Fibroblast of mammary gland (primary cell): ENCODE results near the gene PRMT2.
"Not testable (repeated sequence)": the region's sequence is repeated elsewhere in the genome, so short reads cannot be mapped to it uniquely, and the experiment has no call there.

ENCODE experiments used
- DNase-seq: peaks from one replicate; pipeline ENCODE4 v3.0.0-alpha.2; 2010; ENCODE audit warnings: low read depth
- H3K4me3 ChIP-seq: 2 replicates; pipeline ENCODE4 v1.5.1; 2011; ENCODE audit warnings: low read depth, mild to moderate bottlenecking, low read length, moderate library complexity; ENCODE audit not compliant: control insufficient read depth
- TF ChIP-seq, protein P1 (sequence below): conservative IDR thresholded peaks from 2 replicates; pipeline ENCODE4 v1.5.1; 2011; ENCODE audit warnings: low read depth, low read length, inconsistent platforms; ENCODE audit not compliant: control insufficient read depth, insufficient read depth

The PRMT2 gene

DNA sequence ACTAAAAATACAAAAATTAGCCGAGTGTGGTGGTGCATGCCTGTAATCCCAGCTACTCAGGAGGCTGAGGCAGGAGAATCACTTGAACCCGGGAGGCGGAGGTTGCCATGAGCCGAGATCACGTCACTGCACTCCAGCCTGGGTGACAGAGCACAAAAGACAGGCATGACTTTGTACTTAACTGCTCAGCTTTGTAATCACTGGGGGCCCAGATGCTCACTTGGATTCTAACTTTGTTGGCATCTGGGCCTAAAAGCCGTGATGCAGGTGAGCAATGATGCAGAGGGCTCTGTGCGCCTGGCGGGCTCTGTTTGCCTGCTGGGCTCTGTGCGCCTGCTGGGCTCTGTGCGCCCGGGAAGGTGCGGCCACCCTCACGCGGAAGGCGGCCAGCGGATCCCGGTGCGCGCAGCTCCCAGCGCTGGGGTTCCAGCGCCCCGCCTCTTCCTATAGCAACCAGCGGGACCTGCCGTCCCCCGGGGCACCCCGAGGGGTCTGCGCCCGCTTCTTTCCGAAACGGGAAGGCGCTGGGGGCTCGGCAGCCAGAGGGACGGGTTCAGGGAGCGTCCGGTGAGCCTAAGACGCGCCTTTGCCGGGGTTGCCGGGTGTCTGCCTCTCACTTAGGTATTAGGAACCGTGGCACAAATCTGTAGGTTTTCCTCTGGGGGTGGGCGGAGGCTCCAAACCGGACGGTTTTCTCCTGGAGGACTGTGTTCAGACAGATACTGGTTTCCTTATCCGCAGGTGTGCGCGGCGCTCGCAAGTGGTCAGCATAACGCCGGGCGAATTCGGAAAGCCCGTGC is 31.7 kb downstream of the PRMT2 start:
- H3K4me3 ChIP-seq = peak overlapping the region; percentile 54
- peak; percentile 17 for DNase-seq
- TF ChIP-seq, protein P1, sequence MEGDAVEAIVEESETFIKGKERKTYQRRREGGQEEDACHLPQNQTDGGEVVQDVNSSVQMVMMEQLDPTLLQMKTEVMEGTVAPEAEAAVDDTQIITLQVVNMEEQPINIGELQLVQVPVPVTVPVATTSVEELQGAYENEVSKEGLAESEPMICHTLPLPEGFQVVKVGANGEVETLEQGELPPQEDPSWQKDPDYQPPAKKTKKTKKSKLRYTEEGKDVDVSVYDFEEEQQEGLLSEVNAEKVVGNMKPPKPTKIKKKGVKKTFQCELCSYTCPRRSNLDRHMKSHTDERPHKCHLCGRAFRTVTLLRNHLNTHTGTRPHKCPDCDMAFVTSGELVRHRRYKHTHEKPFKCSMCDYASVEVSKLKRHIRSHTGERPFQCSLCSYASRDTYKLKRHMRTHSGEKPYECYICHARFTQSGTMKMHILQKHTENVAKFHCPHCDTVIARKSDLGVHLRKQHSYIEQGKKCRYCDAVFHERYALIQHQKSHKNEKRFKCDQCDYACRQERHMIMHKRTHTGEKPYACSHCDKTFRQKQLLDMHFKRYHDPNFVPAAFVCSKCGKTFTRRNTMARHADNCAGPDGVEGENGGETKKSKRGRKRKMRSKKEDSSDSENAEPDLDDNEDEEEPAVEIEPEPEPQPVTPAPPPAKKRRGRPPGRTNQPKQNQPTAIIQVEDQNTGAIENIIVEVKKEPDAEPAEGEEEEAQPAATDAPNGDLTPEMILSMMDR = no peak

DNA sequence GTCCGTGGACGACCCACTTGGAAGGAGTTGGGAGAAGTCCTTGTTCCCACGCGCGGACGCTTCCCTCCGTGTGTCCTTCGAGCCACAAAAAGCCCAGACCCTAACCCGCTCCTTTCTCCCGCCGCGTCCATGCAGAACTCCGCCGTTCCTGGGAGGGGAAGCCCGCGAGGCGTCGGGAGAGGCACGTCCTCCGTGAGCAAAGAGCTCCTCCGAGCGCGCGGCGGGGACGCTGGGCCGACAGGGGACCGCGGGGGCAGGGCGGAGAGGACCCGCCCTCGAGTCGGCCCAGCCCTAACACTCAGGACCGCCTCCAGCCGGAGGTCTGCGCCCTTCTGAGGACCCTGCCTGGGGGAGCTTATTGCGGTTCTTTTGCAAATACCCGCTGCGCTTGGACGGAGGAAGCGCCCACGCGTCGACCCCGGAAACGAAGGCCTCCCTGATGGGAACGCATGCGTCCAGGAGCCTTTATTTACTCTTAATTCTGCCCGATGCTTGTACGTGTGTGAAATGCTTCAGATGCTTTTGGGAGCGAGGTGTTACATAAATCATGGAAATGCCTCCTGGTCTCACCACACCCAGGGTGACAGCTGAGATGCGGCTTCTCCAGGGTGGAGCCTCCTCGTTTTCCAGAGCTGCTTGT is 32.4 kb downstream of the PRMT2 start:
- TF ChIP-seq, protein P1 = no peak
- peak; percentile 27 for DNase-seq
- peak overlapping the region; percentile 54 for H3K4me3 ChIP-seq

DNA sequence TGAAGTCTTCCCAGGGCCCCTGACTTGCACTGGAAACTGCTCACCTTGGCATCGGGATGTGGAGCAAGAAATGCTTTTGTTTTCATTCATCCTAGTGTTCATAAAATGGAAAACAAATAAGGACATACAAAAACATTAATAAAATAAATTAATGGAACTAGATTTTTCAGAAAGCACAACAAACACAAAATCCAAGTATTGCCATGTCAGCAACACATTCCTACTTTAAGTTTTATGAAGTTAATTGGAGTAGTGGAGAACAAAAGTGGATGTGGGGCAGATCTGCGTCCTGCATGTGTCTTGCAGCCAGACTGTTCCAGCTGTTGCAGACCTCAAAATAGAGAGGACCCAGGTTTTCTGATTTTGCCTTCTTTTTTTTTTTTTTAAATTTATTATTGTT is 32.9 kb downstream of the PRMT2 start:
- H3K4me3 ChIP-seq = peak overlapping the region; percentile 54
- no peak for DNase-seq
- TF ChIP-seq, protein P1 = no peak

DNA sequence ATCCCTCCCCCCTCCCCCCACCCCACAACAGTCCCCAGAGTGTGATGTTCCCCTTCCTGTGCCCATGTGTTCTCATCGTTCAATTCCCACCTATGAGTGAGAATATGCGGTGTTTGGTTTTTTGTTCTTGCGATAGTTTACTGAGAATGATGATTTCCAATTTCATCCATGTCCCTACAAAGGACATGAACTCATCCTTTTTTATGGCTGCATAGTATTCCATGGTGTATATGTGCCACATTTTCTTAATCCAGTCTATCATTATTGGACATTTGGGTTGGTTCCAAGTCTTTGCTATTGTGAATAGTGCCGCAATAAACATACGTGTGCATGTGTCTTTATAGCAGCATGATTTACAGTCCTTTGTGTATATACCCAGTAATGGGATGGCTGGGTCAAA is 33.4 kb downstream of the PRMT2 start:
- not testable (repeated sequence) for DNase-seq

DNA sequence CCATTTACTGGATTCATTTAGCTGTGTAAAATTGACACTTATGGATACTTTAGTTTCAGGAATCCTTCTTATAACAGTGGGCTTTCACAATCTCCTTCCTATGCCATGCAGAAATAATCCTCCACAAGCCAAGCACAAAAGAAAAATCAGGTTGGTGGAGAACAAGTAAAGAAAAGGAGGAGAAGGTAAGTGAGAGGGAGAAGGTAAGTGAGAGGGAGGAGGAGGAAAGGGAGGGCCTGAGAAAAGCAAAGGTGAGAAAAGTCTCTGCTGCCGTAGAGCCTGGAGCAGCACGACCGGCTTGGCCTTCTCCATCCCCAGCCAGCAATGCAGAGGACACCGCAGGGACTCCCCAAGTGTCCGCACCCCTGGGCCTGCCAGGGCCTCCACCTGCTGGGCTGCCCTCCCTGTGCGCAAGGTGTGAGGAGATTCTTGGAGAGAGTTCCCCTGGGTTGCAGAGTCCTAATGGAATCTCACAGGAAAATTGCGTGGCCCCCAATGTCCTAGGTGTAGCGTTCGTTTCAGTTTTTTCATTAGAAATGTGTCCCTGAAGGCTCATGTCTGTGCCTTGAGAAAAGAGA is 39.0 kb downstream of the PRMT2 start:
- DNase-seq = no peak
- TF ChIP-seq, protein P1 = no peak
- H3K4me3 ChIP-seq = no peak overlapping the region

More for the DNA sequence above, 33.4 kb downstream of the PRMT2 start:
- not testable (repeated sequence) for H3K4me3 ChIP-seq

DNA sequence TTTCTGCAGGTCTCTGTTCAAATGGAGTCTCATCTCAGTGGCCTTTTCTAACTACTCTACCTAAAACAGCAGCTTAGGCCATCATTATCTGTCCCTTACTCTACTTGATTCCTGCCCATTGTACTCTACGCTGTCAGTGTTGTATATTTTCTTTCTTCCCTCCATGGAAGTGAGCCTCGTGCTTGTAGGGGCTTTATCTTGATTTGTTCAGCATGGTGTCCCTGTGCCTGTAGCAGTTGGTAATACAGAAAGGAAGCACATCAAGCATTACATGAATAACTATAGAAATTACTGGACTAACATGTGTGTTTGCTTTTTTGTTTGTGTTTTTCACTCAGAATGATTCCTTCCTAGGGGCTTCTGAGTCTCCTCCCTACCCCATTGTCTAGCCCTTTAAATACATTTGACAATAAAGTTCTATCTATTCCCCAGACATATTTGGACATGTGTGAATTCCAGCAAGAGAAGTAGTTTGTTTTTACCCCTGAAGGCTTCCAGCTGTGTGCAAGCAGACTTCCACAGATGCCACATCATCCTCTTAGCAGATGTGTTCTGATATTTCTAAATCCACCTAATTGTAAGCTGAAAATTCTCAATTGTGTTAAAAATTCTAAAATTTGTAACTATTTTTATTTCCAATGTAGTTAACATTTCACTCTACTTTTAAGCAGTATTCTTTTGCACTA is 40.3 kb downstream of the PRMT2 start:
- no peak for DNase-seq
- TF ChIP-seq, protein P1 = no peak

DNA sequence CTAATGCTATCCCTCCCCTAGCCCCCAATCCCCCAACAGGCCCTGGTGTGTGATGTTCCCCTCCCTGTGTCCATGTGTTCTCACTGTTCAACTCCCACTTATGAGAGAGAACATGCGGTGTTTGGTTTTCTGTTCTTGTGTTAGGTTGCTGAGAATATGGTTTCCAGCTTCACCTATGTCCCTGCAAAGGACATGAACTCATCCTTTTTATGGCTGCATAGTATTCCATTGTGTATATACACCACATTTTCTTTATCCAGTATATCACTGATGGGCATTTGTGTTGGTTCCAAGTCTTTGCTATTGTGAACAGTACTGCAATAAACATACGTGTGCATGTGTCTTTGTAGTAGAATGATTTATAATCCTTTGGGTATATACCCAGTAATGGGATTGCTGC is 41.1 kb downstream of the PRMT2 start:
- DNase-seq, H3K4me3 ChIP-seq: not testable (repeated sequence)

More for the DNA sequence above, 40.3 kb downstream of the PRMT2 start:
- H3K4me3 ChIP-seq = no peak overlapping the region

DNA sequence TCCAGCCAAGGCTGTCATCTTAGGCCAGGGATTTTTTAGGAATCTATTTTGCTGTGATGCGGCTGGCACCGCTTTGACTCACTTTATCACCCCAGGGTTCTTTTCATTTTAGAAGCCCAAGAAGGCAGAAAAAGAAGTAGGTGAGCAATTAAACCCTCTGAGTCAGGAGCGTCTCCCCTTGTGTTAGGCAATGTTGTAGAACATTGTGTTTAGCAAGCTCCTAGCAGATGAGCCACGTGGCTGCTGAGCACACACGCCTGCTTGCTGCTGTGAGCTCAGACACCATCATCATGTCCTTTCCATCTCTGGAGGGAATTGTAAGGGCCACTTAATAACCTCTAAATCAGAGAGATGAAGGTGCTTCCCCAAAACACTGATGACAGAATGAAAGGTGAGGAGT is 46.1 kb downstream of the PRMT2 start:
- H3K4me3 ChIP-seq = not testable (repeated sequence)
- peak; percentile 74 for DNase-seq

DNA sequence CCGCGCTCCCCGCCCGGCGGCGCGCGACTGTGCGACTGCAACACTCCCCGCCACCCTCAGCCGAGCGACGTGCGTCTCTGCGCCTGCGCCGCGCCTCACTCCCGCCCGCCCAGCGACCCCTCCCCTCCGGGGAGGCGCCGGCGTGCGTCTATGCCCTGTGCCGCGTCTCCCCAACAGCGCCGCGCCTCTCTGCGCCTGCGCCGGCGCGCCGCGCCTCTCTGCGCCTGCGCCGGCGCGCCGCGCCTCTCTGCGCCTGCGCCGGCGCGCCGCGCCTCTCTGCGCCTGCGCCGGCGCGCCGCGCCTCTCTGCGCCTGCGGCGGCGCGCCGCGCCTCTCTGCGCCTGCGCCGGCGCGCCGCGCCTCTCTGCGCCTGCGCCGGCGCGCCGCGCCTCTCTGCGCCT is 63.2 kb downstream of the PRMT2 start:
- H3K4me3 ChIP-seq, DNase-seq: not testable (repeated sequence)

DNA sequence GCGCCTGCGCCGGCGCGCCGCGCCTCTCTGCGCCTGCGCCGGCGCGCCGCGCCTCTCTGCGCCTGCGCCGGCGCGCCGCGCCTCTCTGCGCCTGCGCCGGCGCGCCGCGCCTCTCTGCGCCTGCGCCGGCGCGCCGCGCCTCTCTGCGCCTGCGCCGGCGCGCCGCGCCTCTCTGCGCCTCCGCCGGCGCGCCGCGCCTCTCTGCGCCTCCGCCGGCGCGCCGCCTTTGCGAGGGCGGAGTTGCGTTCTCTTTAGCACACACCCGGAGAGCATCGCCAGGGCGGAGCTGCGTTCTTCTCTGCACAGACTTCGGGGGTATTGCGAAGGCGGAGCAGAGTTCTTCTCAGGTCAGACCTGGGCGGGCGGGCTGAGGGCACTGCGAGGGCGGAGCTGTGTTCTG is 63.6 kb downstream of the PRMT2 start:
- DNase-seq, H3K4me3 ChIP-seq: not testable (repeated sequence)
